HG03095 (cell line): ENCODE results near the gene LYPLA2.
"Not testable (repeated sequence)": the region's sequence is repeated elsewhere in the genome, so short reads cannot be mapped to it uniquely, and the experiment has no call there.

ENCODE experiments used
- ATAC-seq: cut with Tn5 transposase; IDR thresholded peaks from one replicate; pipeline ENCODE4 v1.9.1; 2021; ENCODE audit warnings: moderate library complexity; ENCODE audit not compliant: unreplicated experiment

Gene LYPLA2

GRCh38 chr1:23777979-23778814, 12.7 kb upstream of the LYPLA2 start, which contains the start of gene PITHD1:
Gene PITHD1, plus strand, starts transcription at chr1:23778418. Its CDS starts 98 bp downstream, at chr1:23778516.
- ATAC-seq: peak; percentile 42

GRCh38 chr1:23779826-23780371, 11.0 kb upstream of the LYPLA2 start:
- ATAC-seq: no peak

- ATAC-seq: not testable (repeated sequence)
Measured at GRCh38 chr1:23783141-23783540, 7.8 kb upstream of the LYPLA2 start.

GRCh38 chr1:23784846-23785245, 6.1 kb upstream of the LYPLA2 start:
- ATAC-seq: no peak

GRCh38 chr1:23787701-23788100, 3.2 kb upstream of the LYPLA2 start:
- no peak for ATAC-seq

DNA sequence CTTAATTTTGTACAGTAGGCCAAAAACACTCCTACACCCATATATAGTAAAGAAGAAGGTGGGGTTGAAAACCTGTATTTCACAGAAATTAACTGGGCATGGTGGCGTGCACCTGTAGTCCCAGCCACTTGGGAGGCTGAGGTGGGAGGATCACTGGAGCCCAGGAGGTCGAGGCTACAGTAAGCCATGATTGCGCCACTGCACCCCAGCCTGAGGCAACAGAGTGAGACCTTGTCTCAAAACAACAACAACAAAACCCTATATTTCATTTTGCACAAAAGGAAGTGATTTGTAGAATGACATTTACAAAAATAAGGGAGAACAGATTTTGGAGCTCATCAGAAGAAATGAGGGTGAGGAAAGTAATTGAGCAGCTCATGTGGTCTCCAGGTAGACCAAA, 2.2 kb upstream of the LYPLA2 start:
- no peak for ATAC-seq

- ATAC-seq: no peak
Measured at GRCh38 chr1:23791516-23792047, 637 bp downstream of the LYPLA2 start.

GRCh38 chr1:23792151-23792945, 1.4 kb downstream of the LYPLA2 start:
- ATAC-seq: no peak

DNA sequence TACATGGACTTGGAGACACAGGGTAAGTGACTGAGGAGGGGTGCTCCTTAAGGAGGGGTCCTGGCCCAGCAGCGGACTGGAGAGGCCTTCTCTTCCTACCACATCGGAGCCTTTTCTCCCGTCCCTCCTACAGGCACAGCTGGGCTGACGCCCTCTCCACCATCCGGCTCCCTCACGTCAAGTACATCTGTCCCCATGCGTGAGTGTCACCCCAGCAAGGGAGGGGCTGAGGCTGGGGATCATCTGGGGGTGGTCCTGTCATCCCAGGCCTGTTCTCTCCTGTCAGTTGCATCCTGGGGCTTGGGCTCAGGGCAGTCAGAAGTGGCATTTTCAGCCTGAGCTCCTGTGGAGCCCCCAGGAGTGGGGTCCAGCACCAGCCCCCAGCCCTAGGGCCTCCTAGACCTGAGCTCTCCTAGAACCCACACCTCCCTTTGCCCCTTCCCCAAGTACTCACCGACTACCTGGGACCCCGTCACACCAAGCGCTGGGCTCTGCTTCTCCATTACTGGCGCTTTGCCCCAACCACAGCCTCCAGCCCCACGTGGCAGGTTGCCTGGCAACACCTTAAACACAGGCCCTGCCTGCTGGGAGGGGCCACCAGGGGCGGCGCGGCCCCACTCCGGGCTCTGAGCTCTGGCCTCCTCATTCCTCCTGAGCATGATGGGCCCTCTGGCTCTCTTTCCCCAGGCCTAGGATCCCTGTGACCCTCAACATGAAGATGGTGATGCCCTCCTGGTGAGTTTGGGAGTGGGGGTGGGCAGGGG, 2.3 kb downstream of the LYPLA2 start:
- ATAC-seq: no peak

GRCh38 chr1:23793861-23794731, 3.2 kb downstream of the LYPLA2 start:
- ATAC-seq: no peak

GRCh38 chr1:23794732-23795182, 3.8 kb downstream of the LYPLA2 start:
- ATAC-seq: not testable (repeated sequence)

DNA sequence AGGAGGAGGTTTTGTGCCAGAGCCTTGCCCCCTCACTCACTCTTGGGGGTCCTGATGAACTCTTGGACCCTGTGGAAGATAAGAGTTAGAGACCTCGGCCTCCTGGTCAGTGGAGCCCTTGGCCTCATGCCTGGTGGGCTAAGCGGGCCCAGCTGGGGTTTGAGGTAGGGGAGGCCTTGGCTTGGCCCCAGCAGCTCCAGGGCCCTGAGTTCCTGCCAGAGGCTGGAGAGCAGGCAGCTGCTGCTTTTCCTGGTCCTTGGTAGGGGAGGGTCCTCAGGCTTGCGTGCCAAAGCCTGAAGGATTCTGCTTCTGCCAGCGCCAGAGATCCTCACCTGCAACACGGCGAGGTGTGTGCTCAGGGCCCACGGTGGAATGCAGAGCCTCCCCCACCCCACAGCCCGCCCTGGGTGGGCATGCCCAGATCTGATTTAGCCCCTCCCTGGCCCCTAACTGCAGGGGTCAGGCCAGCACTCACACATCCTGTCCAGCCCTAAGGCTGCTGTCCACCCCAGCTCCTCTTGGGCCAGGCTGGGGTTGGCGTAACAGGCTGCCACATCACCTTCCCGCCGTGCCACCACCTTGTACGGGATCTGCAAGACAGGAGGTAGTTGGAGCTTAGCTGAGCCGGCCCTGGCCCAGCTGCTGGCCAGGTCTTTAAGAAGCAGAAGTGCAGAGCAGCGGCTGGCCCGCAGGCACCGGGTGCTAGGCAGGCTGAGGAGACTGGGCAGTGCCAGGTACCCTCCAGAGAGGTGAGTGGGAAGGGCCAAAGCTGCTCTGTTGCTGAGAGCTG, 4.9 kb downstream of the LYPLA2 start:
- ATAC-seq: no peak

GRCh38 chr1:23796466-23797271, 5.7 kb downstream of the LYPLA2 start:
- ATAC-seq: no peak

- no peak for ATAC-seq
Measured at GRCh38 chr1:23797478-23798448, 6.8 kb downstream of the LYPLA2 start.

GRCh38 chr1:23798662-23799142, 7.8 kb downstream of the LYPLA2 start:
- no peak for ATAC-seq

GRCh38 chr1:23799255-23799569, 8.3 kb downstream of the LYPLA2 start:
- no peak for ATAC-seq
